ENCODE measurements around the gene GIGYF2.
"Not testable (repeated sequence)": the region's sequence is repeated elsewhere in the genome, so short reads cannot be mapped to it uniquely, and the experiment has no call there.

GIGYF2 gene

DNA sequence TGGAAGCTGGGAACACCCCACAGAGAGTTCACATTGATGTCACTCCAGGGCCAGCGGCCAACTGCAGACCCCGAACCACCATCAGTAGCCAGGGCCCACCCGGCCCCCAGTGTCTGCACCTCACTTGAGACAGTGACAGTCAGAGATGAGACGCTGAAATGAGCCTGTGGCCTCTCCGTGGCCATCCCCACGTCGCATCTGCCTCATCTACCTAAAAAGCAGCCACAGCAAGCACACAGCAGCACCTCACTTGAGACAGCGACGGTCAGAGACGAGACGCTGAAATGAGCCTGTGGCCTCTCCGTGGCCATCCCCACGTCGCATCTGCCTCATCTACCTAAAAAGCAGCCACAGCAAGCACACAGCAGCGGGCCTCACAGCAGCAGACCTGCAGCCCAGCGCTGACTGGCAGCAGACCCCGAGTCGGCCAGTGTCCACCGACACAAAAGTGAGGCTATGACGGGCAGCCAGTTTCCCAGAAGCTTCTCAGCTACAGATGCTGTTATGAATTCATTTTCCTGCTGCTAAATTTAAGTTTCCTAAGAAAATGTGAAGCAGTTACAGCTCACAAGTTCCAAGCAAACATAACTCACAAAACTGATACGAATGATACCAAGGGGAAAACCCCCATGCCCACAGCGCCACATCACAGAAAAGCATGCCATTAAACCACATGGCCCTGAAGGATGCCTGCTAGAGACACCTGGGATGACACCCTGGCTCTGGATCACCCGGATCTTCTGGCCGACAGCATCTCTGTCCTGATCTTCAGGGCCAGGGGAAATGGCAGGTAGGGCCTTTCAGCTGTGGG lies 200.7 kb downstream of the GIGYF2 start:
- DNase-seq: no peak

DNA sequence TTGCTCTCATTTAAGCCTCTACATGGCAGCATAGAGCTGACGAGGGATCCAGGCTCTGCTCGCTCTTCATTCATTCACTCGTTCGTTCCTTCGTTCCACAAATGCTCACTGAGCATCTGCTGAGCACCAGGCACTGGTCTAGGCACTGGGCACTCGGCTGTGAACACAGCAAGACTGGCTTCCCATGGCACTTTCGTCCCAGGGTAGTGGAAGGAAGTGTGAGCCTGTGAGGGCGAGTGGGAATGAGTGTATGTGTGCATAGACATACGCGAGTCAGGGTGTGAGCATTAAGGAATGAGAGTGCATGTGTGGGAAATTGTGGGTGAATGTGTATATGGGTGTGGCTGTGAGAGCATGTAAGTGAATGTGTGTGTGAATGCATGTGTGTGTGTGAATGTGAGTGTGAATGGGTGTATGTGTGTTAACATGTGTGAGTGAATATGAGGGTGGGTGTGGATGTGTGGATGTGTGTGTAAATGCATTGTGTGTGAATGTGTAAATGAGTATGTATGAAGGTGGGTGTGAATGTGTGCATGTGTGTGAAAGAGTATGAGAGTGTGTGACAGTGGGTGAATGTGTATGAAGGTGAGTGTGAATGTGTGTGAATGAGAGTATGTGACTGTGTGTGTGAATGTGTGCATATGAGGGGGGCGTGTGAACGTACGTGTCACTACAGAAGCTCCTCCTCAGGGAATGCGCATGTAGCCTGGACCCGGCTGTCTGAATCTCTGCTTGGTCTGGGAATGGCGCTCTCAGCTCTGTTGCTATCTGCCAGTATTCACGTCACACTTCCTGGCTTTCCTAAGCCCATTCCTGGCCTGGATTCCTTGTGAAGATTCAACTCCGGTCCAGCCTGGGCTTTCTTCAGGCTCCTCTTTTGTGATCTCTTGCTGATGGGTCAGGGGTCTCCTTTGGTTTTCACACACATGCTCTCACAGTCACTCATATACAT lies 201.7 kb downstream of the GIGYF2 start:
- no peak for DNase-seq

DNA sequence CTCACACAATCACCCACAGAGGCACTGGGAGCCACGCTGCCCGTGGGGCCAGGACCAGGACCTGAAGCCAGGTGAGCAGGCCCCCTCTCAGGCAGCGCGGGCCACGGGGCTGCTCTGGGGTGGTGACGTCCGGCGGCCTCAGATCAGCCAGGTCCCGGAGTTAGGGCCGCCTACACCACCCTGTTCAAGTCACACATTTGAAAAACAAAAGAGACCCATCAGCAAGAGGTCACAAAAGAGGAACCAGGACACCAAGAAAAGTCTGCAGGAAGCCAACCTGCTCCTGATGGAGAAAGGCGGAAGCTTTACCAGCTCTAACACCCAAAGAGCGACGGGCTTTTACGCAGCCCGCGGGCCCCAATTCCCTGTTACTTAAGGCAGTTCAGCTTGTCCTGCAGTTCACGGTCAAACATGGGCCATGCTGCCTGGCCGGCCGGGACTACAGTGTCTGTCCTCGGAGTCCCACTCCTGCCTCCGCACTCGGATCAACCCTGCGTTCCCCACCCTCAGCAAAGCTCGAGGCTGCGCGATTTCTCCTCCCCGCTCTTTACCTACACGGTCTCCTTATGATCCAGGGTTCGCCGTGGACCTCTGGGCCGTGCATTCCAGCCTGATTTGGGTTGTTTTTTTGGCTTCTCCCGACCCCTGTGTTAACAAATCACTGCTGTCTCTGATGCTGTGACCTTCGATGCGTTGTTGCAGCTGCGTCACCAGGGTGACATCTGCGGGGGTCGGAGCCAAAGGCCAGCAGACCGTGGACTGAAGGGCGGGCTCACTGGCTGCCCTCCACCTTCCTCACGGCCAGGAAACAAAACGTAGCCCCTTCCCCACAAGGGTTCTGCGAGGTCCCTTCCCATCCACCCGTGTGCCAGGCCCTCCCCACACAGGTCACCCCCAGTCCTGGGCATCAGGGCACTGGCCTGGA lies 203.9 kb downstream of the GIGYF2 start:
- DNase-seq: no peak

DNA sequence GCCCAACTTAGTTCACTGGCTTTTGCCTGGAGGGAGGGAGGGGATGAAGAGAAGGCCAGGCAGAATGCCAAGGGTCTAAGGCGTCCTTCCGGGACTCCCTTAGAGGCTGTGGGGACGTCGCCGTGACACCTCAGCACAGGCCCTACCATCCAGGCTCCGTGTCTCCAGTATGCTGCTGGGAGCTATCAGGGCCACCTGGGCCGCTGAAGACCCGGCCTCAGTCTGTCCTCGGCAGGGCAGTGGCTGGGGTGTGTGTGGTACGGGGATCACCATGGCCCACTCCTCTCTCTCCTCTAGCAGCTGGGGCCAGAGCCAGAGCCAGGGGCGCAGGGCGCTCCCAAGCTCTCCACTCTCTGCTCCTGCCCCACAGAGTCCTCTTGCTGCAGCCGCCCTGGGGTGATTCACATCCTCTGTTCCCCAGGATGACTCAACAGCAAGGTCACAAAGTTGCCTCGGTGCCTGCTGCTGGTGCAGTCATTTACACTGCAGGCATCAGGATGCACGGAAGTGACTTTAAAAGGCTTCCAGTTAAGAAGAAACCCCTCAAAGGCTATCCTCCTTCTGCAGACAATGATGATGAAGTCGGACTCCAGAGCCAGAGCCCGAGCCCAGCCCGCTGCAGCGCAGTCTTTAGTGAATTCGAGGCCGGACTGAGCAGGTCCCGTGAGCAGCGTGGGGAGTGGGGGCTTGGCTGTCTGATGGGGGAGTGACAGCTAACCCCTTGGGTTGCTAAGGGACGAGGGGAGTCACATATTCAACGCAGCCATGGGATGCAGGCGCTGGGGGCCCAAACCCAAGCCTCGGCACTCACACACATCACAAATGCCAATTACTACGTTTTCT lies 204.8 kb downstream of the GIGYF2 start:
- DNase-seq: no peak

GRCh38 chr2:232903989-232904388 lies 206.9 kb downstream of the GIGYF2 start:
- no peak for DNase-seq

GRCh38 chr2:232906867-232907717 lies 210.0 kb downstream of the GIGYF2 start:
- DNase-seq: peak; percentile 61

DNA sequence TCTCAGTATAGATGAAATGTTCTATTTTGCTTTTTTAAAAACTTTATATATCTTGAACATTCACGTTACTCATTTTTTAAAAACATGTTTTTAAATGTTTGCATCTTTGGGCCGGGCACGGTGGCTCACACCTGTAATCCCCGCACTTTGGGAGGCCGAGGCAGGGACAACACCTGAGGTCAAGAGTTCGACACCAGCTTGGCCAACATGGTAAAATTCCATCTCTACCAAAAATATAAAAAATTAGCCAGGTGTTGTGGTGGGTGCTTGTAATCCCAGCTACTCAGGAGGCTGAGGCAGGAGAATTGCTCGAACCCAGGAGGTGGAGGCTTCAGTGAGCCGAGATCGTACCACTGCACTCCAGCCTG lies 210.6 kb downstream of the GIGYF2 start:
- not testable (repeated sequence) for DNase-seq

DNA sequence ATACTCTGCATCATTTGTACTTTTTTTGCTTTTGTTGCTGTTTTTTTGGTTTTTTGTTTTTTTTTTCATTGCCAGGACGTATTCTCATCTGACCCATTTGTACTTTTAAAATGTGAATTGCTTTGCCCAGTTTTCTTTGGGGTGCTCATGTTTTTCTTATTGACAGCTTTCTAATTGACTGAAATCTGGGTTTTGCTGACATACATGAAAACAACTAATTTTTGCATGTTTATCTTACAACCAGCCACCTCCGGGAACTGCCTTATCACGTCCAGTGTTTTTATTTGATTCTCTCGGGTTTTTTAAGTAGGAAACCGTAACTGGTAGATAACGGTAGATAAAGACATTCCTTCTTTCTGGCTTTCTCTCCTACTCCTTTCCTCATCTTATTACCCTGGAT lies 211.6 kb downstream of the GIGYF2 start:
- no peak for DNase-seq

Data from DMS79 treated with DMSO at 0.1 percent for 48 hours (cell line).